Large intestine (tissue), 3 donors: ENCODE data around the gene NR1H2. TPM values are rescaled to one million over a fixed set of nuclear protein-coding genes. Genes with fewer than 3 reads are reported as not detected.
"Not testable (repeated sequence)": the region's sequence is repeated elsewhere in the genome, so short reads cannot be mapped to it uniquely, and the experiment has no call there.

Experiments
- DNase-seq, 2 donors: peaks; one replicate each; pipeline versions ENCODE4 v3.0.0 to v3.0.0-alpha.2; 2013
- H3K27ac ChIP-seq: one replicate; pipeline ENCODE4 v1.5.1; 2013; ENCODE audit warnings: low read length
- H3K27me3 ChIP-seq: 2 replicates; pipeline ENCODE4 v1.6.1; 2013; ENCODE audit warnings: low read length; ENCODE audit not compliant: control insufficient read depth, insufficient read depth
- H3K36me3 ChIP-seq: 2 replicates; pipeline ENCODE4 v1.6.1; 2013; ENCODE audit warnings: low read length; ENCODE audit not compliant: control insufficient read depth, insufficient read depth
- H3K4me1 ChIP-seq: one replicate; pipeline ENCODE4 v1.6.1; 2013; ENCODE audit warnings: low read length; ENCODE audit not compliant: control insufficient read depth, insufficient read depth
- H3K4me3 ChIP-seq: one replicate; pipeline ENCODE4 v1.5.1; 2013; ENCODE audit warnings: low read length
- H3K9me3 ChIP-seq: one replicate; pipeline ENCODE4 v1.6.1; 2013; ENCODE audit warnings: mild to moderate bottlenecking, low read depth, low read length, moderate library complexity; ENCODE audit not compliant: control insufficient read depth
- WGBS: methylation state at CpG from one replicate; pipeline ENCODE4 v1.1.5; 2013; ENCODE audit warnings: low lambda C conversion rate; ENCODE audit not compliant: insufficient coverage; 5-methylcytosine and 5-hydroxymethylcytosine counted together
- polyA plus RNA-seq: library from polyadenylated mRNA; unstranded; fragments of 120-200 nt; gene quantifications from one replicate; pipeline ENCODE4 v1.2.1, GENCODE V29; 2013

The NR1H2 gene
- polyA plus RNA-seq, 1 donor: 34.2 TPM

DNA sequence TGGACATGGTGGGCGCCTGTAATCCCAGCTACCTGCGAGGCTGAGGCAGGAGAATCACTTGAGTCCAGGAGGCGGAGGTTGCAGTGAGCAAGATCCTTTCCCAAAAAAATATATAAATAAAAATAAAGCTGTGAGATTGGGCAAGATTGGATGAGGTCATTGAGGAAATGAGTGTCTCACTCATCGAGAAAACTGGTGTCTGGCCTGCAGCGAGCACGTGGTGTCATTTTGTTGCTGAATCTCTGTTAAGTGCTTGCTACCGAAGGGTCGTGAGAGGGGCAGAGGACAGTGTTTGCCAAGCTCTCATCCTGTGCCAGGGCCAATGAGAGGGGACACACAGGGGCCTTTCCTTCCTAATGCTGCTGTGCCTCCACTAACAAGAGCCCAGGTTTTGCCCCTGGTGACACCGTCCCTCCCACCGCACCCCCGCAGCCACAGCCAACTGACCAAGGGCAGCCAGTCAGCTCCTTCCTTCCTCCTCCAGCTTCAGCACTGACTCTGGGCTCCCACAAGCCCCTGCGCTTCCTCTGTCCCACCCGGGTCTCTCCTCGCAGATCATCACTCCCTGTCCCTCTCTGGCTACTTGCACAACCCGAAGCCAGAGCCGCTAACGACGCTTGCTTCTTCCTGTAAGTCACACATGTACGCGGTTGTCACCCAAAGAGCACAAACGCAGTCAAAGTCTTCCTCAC lies 11.1 kb downstream of the NR1H2 start:
- H3K9me3 ChIP-seq: peaks cover 3% of the 10 kb centered on the region
- no peak overlapping the region for H3K4me3 ChIP-seq
- no peak for DNase-seq
- peaks cover 13% of the 10 kb centered on the region for H3K36me3 ChIP-seq
- WGBS: no CpG with 5 or more reads among the region's 21 CpGs
- H3K27ac ChIP-seq: no peak overlapping the region
- peaks cover 18% of the 10 kb centered on the region for H3K4me1 ChIP-seq
- no peaks in the 10 kb centered on the region for H3K27me3 ChIP-seq

DNA sequence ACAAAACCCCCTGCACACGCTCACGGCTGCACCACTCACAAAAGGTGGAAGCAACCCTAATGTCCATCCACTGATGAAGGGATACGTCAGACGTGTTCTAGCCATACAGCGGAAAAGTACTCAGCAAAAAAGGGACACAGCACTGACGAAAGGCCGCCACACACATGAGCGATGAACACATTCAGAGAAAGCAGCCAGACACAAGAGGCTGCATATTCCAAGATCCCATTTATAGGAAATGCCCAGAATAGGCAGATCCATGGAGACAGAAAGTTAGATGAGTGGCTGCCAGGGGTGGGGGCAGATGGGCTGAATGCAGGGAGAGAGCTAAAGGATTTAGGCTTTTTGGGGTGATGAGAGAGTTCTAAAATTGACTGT lies 11.6 kb downstream of the NR1H2 start:
- peaks cover 3% of the 10 kb centered on the region for H3K9me3 ChIP-seq
- no CpG with 5 or more reads among the region's 8 CpGs for WGBS
- no peak overlapping the region for H3K4me3 ChIP-seq
- peaks cover 18% of the 10 kb centered on the region for H3K4me1 ChIP-seq
- peaks cover 10% of the 10 kb centered on the region for H3K36me3 ChIP-seq
- DNase-seq: no peak
- H3K27ac ChIP-seq: no peak overlapping the region
- H3K27me3 ChIP-seq: no peaks in the 10 kb centered on the region

DNA sequence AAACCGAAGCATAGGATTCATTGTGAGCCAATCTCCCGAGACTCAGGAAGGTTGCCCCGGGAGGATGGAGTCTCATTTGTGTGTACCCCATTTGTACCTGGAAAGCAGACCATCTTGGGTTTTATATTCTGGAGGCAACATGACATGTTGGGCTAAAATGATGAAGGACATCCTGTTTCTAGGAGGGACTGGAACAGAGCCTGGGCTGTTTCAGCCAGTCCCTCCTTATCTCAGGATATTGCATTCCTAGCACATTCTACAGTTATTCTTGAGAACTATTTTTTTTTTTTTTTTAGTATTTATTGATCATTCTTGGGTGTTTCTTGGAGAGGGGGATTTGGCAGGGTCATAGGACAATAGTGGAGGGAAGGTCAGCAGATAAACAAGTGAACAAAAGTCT lies 14.0 kb downstream of the NR1H2 start:
- not testable (repeated sequence) for H3K4me3 ChIP-seq, DNase-seq, H3K9me3 ChIP-seq, H3K4me1 ChIP-seq, H3K27ac ChIP-seq, H3K36me3 ChIP-seq, H3K27me3 ChIP-seq
- WGBS: no CpG with 5 or more reads among the region's 3 CpGs

DNA sequence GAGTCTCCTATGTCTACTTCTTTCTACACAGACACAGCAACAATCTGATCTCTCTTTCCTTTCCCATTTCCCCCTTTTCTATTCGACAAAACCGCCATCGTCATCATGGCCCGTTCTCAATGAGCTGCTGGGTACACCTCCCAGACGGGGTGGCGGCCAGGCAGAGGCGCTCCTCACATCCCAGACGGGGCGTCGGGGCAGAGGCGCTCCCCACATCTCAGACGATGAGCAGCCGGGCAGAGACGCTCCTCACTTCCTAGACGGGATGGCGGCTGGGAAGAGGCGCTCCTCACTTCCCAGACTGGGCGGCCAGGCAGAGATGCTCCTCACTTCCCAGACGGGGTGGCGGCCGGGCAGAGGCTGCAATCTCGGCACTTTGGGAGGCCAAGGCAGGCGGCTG lies 14.7 kb downstream of the NR1H2 start:
- not testable (repeated sequence) for H3K36me3 ChIP-seq, H3K4me1 ChIP-seq, DNase-seq, H3K27ac ChIP-seq, H3K9me3 ChIP-seq, H3K27me3 ChIP-seq, H3K4me3 ChIP-seq
- 100% methylated on average over 5 of the region's 23 CpGs for WGBS

DNA sequence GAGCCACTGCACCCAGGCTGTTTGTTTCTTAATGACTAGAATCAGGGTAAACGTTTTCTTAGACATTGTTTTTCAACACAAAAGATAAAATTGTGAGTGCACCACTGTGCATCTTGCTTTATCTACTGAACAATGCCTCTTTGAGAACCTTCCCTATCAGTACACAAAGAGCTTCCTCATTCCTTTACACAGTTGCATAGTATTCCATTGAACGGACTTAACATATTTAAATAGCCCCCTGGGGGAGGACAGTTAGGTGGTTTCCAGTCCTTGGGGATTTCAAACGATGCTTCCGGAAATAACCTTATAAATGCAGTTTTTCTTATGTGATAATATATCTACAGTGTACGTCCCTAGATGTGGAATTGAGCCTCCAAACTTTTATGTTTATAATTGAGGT lies 16.5 kb downstream of the NR1H2 start:
- Histone ChIP-seq H3K4me1 (peaks cover 6% of the 10 kb centered on the region), H3K36me3 (peaks cover 3% of the 10 kb centered on the region), H3K27ac (no peak overlapping the region), H3K4me3 (no peak overlapping the region), H3K9me3 (peaks cover 3% of the 10 kb centered on the region), H3K27me3 (no peaks in the 10 kb centered on the region)
- DNase-seq: no peak
- no CpG with 5 or more reads among the region's 5 CpGs for WGBS

DNA sequence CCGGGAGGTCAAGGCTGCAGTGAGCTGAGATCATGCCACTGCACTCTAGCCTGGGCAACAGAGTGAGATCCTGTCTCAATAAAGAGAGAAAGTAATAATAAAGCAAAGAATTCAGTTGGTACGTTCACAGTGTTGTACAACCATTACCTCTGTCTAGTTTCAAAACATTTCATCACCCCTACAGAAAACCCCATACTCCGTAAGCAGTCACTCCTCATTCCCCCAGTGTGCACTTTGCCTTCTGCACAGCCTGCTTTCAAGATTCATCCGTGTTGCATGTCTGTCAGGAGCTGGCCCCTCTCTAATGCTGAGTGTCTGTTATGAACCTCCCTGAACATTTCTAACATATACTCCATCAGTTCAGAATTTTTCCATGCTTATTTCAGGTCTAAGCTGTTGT lies 17.3 kb downstream of the NR1H2 start:
- peaks cover 2% of the 10 kb centered on the region for H3K36me3 ChIP-seq
- H3K27ac ChIP-seq: no peak overlapping the region
- H3K9me3 ChIP-seq: peaks cover 4% of the 10 kb centered on the region
- DNase-seq: no peak
- H3K4me1 ChIP-seq: peaks cover 6% of the 10 kb centered on the region
- no CpG with 5 or more reads among the region's 4 CpGs for WGBS
- no peaks in the 10 kb centered on the region for H3K27me3 ChIP-seq
- H3K4me3 ChIP-seq: no peak overlapping the region

DNA sequence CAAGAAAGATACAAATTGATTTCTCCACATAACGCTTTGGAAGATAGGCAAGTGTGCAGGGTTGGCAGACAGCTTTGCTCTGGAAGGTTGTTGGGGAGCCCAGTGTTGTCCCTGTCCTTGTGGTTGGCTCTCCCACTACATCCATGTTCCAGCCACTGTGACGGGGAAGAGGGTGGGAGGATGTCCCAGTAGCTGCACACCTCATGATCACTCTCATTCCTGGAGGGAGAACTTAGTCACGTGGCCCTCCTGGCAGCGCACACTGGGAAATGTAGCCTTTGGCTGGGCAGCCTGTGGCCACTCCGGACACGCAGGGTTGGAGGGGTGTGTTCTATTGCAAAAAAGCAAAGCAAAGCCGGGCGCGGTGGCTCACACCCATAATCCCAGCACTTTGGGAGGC lies 17.8 kb downstream of the NR1H2 start:
- H3K27ac ChIP-seq: no peak overlapping the region
- peaks cover 6% of the 10 kb centered on the region for H3K36me3 ChIP-seq
- peaks cover 7% of the 10 kb centered on the region for H3K9me3 ChIP-seq
- H3K27me3 ChIP-seq: no peaks in the 10 kb centered on the region
- H3K4me3 ChIP-seq: no peak overlapping the region
- no CpG with 5 or more reads among the region's 9 CpGs for WGBS
- no peak for DNase-seq
- peaks cover 6% of the 10 kb centered on the region for H3K4me1 ChIP-seq

DNA sequence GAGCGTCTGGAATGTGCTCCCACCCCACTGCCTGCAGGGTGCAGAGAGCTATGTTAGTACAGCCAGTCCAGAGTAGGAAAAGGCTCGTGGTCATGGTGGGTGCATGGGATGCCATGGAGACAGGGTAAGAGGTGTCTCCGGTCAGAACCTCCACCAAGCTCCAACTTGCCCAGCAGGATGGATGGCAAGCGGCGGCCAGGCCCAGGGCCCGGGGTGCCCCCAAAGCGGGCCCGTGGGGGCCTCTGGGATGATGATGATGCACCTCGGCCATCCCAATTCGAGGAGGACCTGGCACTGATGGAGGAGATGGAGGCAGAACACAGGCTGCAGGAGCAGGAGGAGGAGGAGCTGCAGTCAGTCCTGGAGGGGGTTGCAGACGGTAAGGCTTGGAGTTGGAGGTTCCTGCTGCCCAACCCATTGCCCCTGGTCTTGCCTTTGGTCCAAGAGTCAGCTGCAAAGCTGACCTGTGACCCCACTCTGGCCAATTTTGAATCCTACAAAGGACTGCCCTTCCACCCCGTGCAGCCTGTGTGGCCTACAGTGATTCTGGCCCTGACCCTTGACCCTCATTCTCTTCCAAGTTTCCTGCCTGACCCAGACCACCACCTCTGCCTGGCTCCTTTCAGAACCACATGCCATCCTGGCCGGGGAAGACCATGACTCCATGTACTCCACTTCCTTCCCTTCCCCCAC lies 22.6 kb downstream of the NR1H2 start:
- no peak for DNase-seq
- H3K4me3 ChIP-seq: no peak overlapping the region
- H3K27ac ChIP-seq: no peak overlapping the region
- peaks cover 6% of the 10 kb centered on the region for H3K4me1 ChIP-seq
- peaks cover 4% of the 10 kb centered on the region for H3K9me3 ChIP-seq
- peaks cover 11% of the 10 kb centered on the region for H3K36me3 ChIP-seq
- no peaks in the 10 kb centered on the region for H3K27me3 ChIP-seq
- no CpG with 5 or more reads among the region's 13 CpGs for WGBS

DNA sequence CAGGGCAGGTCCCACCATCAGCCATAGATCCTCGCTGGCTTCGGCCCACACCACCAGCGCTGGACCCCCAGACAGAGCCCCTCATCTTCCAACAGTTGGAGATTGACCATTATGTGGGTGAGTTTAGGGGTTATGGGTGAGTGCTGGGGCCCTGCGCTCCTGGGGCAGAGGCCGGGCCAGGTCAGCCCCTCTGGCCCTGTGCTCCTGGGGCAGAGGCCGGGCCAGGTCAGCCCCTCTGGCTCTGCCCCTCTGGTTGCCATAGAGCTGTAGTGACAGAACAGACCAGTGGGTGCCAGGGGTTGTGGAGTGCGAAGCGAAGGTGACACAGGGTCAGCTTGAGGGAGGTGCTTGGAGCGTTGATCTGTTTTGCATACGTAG lies 23.1 kb downstream of the NR1H2 start:
- H3K27me3 ChIP-seq: no peaks in the 10 kb centered on the region
- H3K4me3 ChIP-seq: no peak overlapping the region
- no peak for DNase-seq
- peaks cover 4% of the 10 kb centered on the region for H3K9me3 ChIP-seq
- WGBS: no CpG with 5 or more reads among the region's 10 CpGs
- H3K27ac ChIP-seq: no peak overlapping the region
- peaks cover 11% of the 10 kb centered on the region for H3K36me3 ChIP-seq
- H3K4me1 ChIP-seq: peaks cover 6% of the 10 kb centered on the region

DNA sequence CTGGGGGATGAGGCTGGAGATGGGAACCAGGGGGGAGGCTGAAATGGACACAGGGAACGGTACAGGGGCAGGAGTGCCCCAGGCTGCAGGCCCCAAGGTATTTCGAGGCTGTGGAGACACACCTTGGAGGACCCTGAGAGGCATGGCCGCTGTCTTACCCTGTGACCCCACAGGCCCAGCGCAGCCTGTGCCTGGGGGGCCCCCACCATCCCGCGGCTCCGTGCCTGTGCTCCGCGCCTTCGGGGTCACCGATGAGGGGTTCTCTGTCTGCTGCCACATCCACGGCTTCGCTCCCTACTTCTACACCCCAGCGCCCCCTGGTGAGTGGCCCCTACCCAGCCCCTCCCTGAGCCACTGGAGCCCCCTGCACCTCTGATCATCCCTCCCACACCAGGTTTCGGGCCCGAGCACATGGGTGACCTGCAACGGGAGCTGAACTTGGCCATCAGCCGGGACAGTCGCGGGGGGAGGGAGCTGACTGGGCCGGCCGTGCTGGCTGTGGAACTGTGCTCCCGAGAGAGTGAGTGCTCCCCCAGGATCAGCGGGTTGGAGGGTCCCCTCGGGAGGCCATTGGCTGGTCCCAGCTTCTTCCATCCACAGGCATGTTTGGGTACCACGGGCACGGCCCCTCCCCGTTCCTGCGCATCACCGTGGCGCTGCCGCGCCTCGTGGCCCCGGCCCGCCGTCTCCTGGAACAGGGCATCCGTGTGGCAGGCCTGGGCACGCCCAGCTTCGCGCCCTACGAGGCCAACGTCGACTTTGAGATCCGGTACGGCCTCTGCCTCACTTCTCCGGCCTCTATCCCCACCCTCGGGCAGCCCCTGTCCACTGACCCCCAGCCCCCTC lies 25.6 kb downstream of the NR1H2 start:
- Histone ChIP-seq H3K4me1 (no peaks in the 10 kb centered on the region), H3K27me3 (no peaks in the 10 kb centered on the region), H3K36me3 (peaks cover 11% of the 10 kb centered on the region), H3K27ac (no peak overlapping the region), H3K9me3 (peaks cover 4% of the 10 kb centered on the region), H3K4me3 (no peak overlapping the region)
- no CpG with 5 or more reads among the region's 48 CpGs for WGBS
- DNase-seq: no peak
